ENCODE measurements around the gene GALNT18.

GALNT18 gene

GRCh38 chr11:11304550-11304949 is 317.3 kb downstream of the GALNT18 start:
- no peak for DNase-seq (ENCODE audit: low read depth)

- DNase-seq (ENCODE audit: low read depth) = no peak
Observed at GRCh38 chr11:11302565-11302964, 319.2 kb downstream of the GALNT18 start.

GRCh38 chr11:11301212-11301611 is 320.6 kb downstream of the GALNT18 start:
- DNase-seq (ENCODE audit: low read depth) = no peak

GRCh38 chr11:11297578-11297977 is 324.2 kb downstream of the GALNT18 start:
- DNase-seq (ENCODE audit: low read depth) = no peak

- DNase-seq (ENCODE audit: low read depth) = no peak
Observed at GRCh38 chr11:11296434-11296833, 325.4 kb downstream of the GALNT18 start.

- DNase-seq (ENCODE audit: low read depth) = no peak
Observed at GRCh38 chr11:11294551-11294855, 327.3 kb downstream of the GALNT18 start.

- DNase-seq (ENCODE audit: low read depth) = no peak
Observed at GRCh38 chr11:11293798-11294550, 327.8 kb downstream of the GALNT18 start.

- no peak for DNase-seq (ENCODE audit: low read depth)
Observed at GRCh38 chr11:11292839-11293238, 329.0 kb downstream of the GALNT18 start.

GRCh38 chr11:11291041-11292015 is 330.5 kb downstream of the GALNT18 start:
- no peak for DNase-seq (ENCODE audit: low read depth)

GRCh38 chr11:11290354-11290753 is 331.5 kb downstream of the GALNT18 start:
- no peak for DNase-seq (ENCODE audit: low read depth)

GRCh38 chr11:11289669-11290068 is 332.1 kb downstream of the GALNT18 start:
- no peak for DNase-seq (ENCODE audit: low read depth)

GRCh38 chr11:11288972-11289616 is 332.7 kb downstream of the GALNT18 start:
- no peak for DNase-seq (ENCODE audit: low read depth)

GRCh38 chr11:11284481-11284880 is 337.3 kb downstream of the GALNT18 start:
- DNase-seq (ENCODE audit: low read depth) = no peak

- DNase-seq (ENCODE audit: low read depth) = no peak
Observed at GRCh38 chr11:11281626-11282025, 340.2 kb downstream of the GALNT18 start.

GRCh38 chr11:11280826-11281225 is 341.0 kb downstream of the GALNT18 start:
- DNase-seq (ENCODE audit: low read depth) = no peak

- DNase-seq (ENCODE audit: low read depth) = no peak
Observed at GRCh38 chr11:11279956-11280689, 341.7 kb downstream of the GALNT18 start.

- DNase-seq (ENCODE audit: low read depth) = no peak
Observed at GRCh38 chr11:11272254-11272653, 349.6 kb downstream of the GALNT18 start.

GRCh38 chr11:11270236-11270775 is 351.5 kb downstream of the GALNT18 start:
- DNase-seq (ENCODE audit: low read depth) = no peak

GRCh38 chr11:11268706-11269105 is 353.1 kb downstream of the GALNT18 start:
- DNase-seq (ENCODE audit: low read depth) = no peak

- DNase-seq (ENCODE audit: low read depth) = no peak
Observed at GRCh38 chr11:11268119-11268518, 353.7 kb downstream of the GALNT18 start.

- DNase-seq (ENCODE audit: low read depth) = no peak
Observed at GRCh38 chr11:11267312-11267711, 354.5 kb downstream of the GALNT18 start.
